Neural progenitor cell (in vitro differentiated cells): ENCODE measurements around the gene LTBP1. TPM values are rescaled to one million over a fixed set of nuclear protein-coding genes. Genes with fewer than 3 reads are reported as not detected.

Source experiments
- DNase-seq: peaks from one replicate; pipeline ENCODE4 v3.0.0-alpha.2; 2016; ENCODE audit warnings: low spot score
- H2AFZ ChIP-seq: fragments of 200-600 bp; sonication (generic); replicated peaks from 2 replicates; pipeline ENCODE4 v1.6.1; 2016; ENCODE audit warnings: antibody characterized with exemption
- H3F3A ChIP-seq: fragments of 200-600 bp; sonication (generic); 2 replicates; pipeline ENCODE4 v1.6.1; 2016; ENCODE audit warnings: antibody characterized with exemption, low read depth
- H3K27ac ChIP-seq: fragments of 200-600 bp; sonication (generic); 2 replicates; pipeline ENCODE4 v1.5.1; 2016; ENCODE audit warnings: mild to moderate bottlenecking
- H3K27me3 ChIP-seq: fragments of 200-600 bp; sonication (generic); 2 replicates; pipeline ENCODE4 v1.6.1; 2016; ENCODE audit warnings: mild to moderate bottlenecking, moderate library complexity
- H3K36me3 ChIP-seq: fragments of 200-600 bp; sonication (generic); 2 replicates; pipeline ENCODE4 v1.5.1; 2016
- H3K4me1 ChIP-seq: fragments of 200-600 bp; sonication (generic); 2 replicates; pipeline ENCODE4 v1.6.1; 2016; ENCODE audit warnings: mixed run types
- H3K4me2 ChIP-seq: fragments of 200-600 bp; sonication (generic); 2 replicates; pipeline ENCODE4 v1.6.1; 2016
- H3K4me3 ChIP-seq: fragments of 200-600 bp; sonication (generic); 2 replicates; pipeline ENCODE4 v1.5.1; 2016
- H3K79me2 ChIP-seq: fragments of 200-600 bp; sonication (generic); 2 replicates; pipeline ENCODE4 v1.6.1; 2016; ENCODE audit warnings: low read depth
- H3K9ac ChIP-seq: fragments of 200-600 bp; sonication (generic); 2 replicates; pipeline ENCODE4 v1.6.1; 2016
- H3K9me3 ChIP-seq: fragments of 200-600 bp; sonication (generic); 2 replicates; pipeline ENCODE4 v1.5.1; 2016; ENCODE audit warnings: low read depth
- H4K20me1 ChIP-seq: fragments of 200-600 bp; sonication (generic); 2 replicates; pipeline ENCODE4 v1.6.1; 2016; ENCODE audit warnings: low read depth
- H3K27ac Mint-ChIP-seq: 3 replicates; pipeline ENCODE4 v1.8.0; 2021; ENCODE audit warnings: mixed read lengths
- H3K27me3 Mint-ChIP-seq: 2 replicates; pipeline ENCODE4 v1.8.0; 2022; ENCODE audit warnings: low read depth, mild to moderate bottlenecking, inconsistent platforms, moderate library complexity, mixed read lengths; ENCODE audit not compliant: insufficient read depth
- H3K36me3 Mint-ChIP-seq: 3 replicates; pipeline ENCODE4 v1.8.0; 2021; ENCODE audit warnings: mixed read lengths
- H3K4me1 Mint-ChIP-seq: 3 replicates; pipeline ENCODE4 v1.8.0; 2021; ENCODE audit warnings: mixed read lengths
- H3K4me3 Mint-ChIP-seq: 3 replicates; pipeline ENCODE4 v1.8.0; 2021; ENCODE audit warnings: mild to moderate bottlenecking, moderate library complexity, mixed read lengths
- H3K9me3 Mint-ChIP-seq: 3 replicates; pipeline ENCODE4 v1.8.0; 2020; ENCODE audit warnings: mixed read lengths
- CTCF ChIP-seq: fragments of 200-600 bp; sonication (generic); IDR thresholded peaks from 2 replicates; pipeline ENCODE4 v1.5.1; 2017; ENCODE audit warnings: antibody characterized with exemption, mild to moderate bottlenecking
- EZH2 ChIP-seq: fragments of 200-600 bp; sonication (generic); IDR thresholded peaks from 2 replicates; pipeline ENCODE4 v1.6.1; 2017; ENCODE audit warnings: antibody characterized with exemption, mild to moderate bottlenecking, moderate library complexity
- EZH2phosphoT487 ChIP-seq: fragments of 200-600 bp; sonication (generic); IDR thresholded peaks from 2 replicates; pipeline ENCODE4 v1.6.1; 2017; ENCODE audit warnings: antibody characterized with exemption
- microRNA-seq: library from miRNA; unstranded; fragments of <30 nt; microRNA quantifications from one replicate; pipeline ENCODE4, GENCODE V29; 2016
- small RNA-seq: library from RNA; depleted of rRNA; stranded (forward); fragments of <200 nt; gene quantifications from one replicate; pipeline ENCODE3, GENCODE V24; 2015
- total RNA-seq: library from RNA; depleted of rRNA; stranded (reverse); fragments of >200 nt; gene quantifications from 2 replicates; pipeline ENCODE4 v1.2.3, GENCODE V29; 2015; ENCODE audit warnings: low replicate concordance

LTBP1 gene
- total RNA-seq, 1 donor from 2014 or later: 50.5 TPM

- H3K4me1 ChIP-seq: no peaks in the 10 kb centered on the region
- H3K4me1 Mint-ChIP-seq: no peaks in the 10 kb centered on the region
- no peak overlapping the region for H3K9ac ChIP-seq
- no peaks in the 10 kb centered on the region for H3K27me3 Mint-ChIP-seq
- H3F3A ChIP-seq: no peaks in the 10 kb centered on the region
- no peaks in the 10 kb centered on the region for H4K20me1 ChIP-seq
- H3K27ac ChIP-seq: no peak overlapping the region
- H3K4me3 ChIP-seq: no peak overlapping the region
- no peak overlapping the region for H3K4me3 Mint-ChIP-seq
- H2AFZ ChIP-seq: no peak overlapping the region
- H3K27ac Mint-ChIP-seq: no peak overlapping the region
- H3K36me3 ChIP-seq: no peaks in the 10 kb centered on the region
- H3K27me3 ChIP-seq: no peaks in the 10 kb centered on the region
- H3K4me2 ChIP-seq: no peak overlapping the region
- H3K9me3 Mint-ChIP-seq: peaks cover 14% of the 10 kb centered on the region
- DNase-seq: no peak
- H3K9me3 ChIP-seq: peaks cover 6% of the 10 kb centered on the region
- no peak for TF ChIP-seq EZH2phosphoT487
- TF ChIP-seq CTCF: no peak
- no peak for TF ChIP-seq EZH2
- H3K79me2 ChIP-seq: no peaks in the 10 kb centered on the region
- no peaks in the 10 kb centered on the region for H3K36me3 Mint-ChIP-seq
These were observed 501.6 kb downstream of the LTBP1 start for GRCh38 chr2:33448220-33448899.

Small RNAs within 50 kb of the gene (microRNA-seq; reads per million reads assigned to microRNA genes)
- not detected for gene MIR4430

Small RNAs within 50 kb of the gene (small RNA-seq; reads per million reads assigned to genes)
- gene RF00019 (not detected), gene RNA5SP91 (not detected), gene RNA5SP92 (not detected)
